HCEC 1CT (cell line): ENCODE measurements around the gene LIN7C.
A peak's percentile ranks its signal among the peaks of the same experiment; 100 is the strongest.

Experiments
- DNase-seq: peaks from one replicate; pipeline ENCODE4 v3.0.0-alpha.2; 2017

The LIN7C gene

DNA sequence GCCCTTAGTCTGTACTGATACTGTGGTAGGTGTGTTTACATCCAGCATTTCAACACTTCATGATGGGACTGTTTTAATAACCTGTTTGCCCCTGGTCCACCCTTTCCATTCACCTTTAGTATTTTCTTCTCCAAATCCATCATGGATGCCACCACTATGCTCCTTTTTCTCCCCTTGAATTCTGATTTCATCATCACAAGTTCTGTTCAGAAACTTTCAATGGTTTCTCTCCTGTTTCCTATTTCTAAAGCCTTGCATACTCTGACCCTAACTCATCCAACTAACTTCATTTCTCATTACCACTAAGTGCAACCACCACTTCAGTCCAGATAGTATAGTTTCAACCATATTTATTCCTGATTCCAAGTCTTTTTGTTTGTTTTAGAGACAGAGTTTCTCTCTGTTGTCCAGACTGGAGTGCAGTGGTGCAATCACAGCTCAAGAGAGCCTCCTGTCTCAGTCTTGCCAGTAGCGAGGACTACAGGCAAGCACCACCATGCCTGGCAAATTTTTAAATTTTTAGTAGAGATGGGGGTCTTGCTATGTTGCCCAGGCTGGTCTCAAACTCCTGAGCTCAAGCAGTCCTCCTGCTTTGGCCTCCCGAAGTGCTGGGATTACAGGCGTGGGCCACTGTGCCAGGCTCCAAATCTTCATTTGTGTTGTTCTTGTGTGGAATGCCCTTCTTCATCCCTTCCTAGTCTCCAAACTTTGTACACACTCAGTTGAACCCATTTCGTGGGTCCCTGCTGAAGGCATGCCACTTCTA lies 1.2 kb upstream of the LIN7C start:
- DNase-seq = no peak

GRCh38 chr11:27505781-27506180 lies 788 bp downstream of the LIN7C start:
- no peak for DNase-seq

DNA sequence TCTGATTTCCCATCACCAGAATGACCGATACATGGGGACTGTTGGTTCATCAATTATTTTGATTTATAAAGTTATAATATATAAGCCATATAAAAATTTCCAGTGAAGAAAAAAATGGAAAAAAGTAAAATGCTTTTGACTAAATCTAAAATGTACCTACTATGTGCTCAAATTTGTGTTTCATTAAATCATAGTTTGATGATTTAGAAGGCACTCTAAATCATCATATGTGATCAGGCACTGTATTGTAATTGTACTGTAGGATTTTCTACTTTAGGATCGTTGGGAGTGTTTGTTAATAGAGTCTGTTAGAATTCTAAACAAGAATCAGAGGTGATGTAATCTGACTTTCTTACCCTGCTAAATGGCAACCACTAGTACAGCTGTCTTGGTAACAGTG lies 2.4 kb downstream of the LIN7C start:
- no peak for DNase-seq

DNA sequence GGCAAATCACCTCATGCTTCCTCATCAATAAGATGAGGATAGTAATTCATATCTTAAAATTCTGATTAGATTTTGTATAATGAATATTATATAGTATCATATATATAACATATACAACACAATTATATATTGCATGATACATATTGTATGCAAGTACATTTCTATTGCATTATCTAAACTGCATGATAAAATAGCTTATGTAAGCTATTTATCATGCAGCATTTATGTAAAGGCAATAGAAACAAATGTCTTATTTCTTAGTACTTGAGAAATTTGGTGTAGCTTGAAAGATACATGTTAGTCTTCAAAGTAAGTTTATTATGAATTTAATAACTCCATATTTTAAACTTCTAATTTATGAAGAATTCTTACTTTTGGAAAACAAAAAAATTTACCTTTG lies 5.5 kb downstream of the LIN7C start:
- DNase-seq = no peak

DNA sequence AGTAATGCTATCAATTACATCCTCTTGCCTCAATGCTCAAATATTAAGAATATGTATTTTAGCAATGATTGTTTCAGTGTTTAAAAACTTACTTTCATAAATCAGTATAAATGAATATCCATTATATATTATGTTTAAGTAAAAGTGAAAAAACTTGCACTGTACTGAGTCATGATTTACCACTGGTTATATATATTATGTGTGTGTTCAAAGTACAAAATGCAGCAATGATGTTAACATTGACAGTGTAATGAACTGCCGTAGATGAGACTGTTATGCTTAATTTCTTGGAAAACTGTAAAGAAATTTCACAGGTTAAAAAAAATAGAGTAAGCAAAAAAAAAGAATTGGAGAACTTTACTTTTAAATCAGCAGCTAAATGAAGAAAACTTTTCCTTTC lies 8.7 kb downstream of the LIN7C start:
- no peak for DNase-seq

DNA sequence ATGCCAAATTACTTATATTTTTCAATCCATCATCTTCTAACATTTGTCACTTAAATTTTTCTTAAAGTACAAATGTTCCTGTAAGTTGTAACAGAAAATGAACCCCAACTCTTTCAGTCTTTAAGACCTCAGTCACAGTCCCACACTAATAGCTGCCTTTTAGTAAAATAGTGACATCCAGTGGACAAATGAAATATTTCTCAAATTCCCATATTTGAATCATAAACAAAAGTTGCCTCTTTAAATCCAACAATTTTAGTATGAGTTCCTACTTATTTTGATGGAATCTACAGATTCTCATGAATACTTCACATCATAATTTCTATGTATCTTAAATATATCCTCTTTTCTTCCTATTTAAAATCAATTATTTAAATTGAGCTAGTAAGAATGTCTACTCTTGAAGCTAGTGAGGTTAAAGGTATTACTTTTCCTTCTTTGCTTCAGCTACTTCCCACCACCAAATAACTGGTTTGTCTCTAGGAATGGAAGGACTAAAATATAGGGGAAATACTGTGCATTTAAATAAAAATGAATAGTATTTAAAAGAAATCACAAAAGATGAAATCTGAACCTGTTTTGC lies 9.2 kb downstream of the LIN7C start:
- peak; percentile 45 for DNase-seq

GRCh38 chr11:27496461-27496860 lies 10.1 kb downstream of the LIN7C start:
- no peak for DNase-seq

DNA sequence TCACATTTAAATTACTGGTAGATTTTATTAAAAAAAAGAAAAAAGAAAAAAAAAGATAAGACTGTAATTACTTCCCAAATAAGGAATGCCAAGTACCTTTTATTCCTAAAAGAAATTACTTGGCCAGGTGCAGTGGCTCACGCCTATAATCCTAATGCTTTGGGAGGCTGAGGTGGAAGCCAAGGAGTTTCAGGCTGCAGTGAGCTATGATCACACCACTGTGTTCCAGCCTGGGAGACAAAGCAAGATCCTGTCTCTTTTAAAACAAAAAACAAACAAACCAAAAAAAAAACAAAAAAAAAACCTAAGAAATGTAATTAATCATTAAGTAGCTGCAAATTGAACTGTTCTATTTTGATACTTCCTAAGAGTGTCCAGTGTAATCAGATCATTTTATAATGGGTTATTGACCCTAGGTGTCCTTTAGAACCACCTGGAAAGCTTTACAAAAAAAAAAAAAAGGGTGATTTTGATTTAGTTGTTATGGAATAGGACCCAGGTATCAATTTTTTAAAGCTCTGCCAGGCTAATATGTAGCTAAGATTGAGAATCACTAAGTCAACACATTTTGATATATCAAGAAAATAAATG lies 10.8 kb downstream of the LIN7C start:
- DNase-seq = no peak

DNA sequence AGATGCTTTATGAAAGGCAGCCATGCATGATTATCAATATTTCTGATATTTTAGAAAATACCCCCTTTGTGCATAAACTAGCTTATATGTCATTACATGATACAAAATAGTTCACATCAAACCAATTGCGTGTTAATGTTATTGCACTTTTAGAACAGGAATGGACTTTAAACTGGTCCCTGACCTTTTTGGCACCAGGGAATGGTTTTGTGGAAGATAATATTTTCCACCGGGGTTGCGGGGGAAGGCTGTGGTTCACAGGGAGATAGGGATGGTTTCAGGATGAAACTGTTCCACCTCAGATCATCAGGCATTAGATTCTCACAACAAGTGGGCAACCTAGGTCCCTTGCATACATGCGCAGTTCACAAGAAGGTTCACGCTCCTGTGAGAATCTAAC lies 17.5 kb downstream of the LIN7C start:
- DNase-seq = no peak

DNA sequence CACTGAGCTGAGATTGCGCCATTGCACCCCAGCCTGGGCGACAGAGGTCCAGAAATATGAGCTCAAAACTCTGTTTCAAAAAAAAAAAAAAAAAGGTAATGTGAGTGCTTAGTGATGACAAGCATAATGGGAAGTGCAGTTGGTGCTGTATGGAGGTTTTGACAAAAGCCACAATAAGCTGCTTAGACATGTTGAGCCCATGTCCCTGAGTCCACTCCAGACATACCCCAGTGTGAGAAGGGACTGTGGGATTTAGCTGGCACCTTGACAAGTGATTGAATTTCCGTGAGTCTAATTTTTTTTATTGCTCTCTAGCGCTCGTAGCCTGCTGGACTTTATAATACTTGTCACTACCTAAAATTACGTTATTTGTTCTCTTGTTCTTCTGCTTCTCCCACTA lies 18.9 kb downstream of the LIN7C start:
- no peak for DNase-seq

DNA sequence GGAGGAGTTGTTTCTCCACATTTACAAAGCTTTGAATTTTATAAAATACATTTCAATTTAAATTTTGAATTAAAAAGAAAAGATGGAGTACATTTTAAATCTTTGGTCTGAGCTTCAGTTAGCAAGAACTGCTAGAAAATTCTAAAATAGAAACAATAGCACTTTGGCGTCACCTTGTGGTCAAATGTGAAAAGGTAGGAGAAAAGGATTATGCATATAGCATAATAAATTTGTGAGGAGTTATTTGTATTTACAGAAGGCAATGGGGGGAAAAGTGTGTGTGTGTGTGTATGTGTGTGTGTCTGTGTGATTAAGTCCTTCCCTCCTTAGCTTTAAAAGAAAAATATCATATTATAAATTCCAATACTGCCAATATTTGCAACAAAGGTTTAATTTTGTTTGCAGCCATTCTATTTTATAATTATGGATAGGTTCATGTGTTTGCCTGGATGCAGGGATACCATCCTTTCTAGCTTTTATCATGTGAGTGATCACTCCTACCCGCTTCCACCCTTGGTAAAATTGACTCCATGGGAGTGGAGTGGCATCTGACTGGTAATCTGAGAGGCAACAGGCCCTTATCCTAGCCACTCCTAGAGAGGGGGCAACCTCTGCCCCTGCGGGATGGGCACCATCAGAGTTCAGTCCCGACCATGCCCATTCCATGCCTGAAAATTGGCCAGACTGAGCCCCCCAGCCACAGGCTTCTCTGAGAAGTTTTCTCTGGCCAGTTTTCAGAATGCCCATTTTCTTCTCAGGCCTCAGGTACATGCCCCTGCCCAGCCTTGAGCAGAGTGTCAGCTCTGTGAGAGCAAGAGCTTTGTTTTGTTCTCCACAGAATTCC lies 20.4 kb downstream of the LIN7C start:
- DNase-seq = peak; percentile 49

GRCh38 chr11:27482793-27483192 lies 23.8 kb downstream of the LIN7C start:
- DNase-seq = no peak

GRCh38 chr11:27481992-27482391 lies 24.6 kb downstream of the LIN7C start:
- no peak for DNase-seq

- no peak for DNase-seq
Measured at GRCh38 chr11:27477831-27478230, 28.7 kb downstream of the LIN7C start.

GRCh38 chr11:27477243-27477642 lies 29.3 kb downstream of the LIN7C start:
- no peak for DNase-seq

DNA sequence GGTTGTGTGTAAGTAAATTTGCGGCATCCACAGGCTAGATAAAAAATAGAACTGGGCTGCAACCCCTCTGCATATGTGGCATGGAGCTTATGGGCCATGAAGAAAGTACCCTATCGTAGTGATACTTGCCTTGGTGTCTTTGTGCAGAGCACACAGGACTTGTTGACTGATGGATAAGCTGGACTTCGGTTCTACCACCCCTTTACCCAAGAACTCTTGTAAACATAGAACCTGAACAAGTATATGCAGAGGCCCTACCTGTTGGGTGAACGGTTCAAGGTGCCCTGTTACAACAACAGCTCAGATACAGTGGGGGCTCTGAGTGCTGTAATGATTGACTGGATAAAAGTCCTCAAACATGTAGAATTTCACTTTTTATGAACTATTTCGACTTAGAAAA lies 30.9 kb downstream of the LIN7C start:
- DNase-seq = no peak

DNA sequence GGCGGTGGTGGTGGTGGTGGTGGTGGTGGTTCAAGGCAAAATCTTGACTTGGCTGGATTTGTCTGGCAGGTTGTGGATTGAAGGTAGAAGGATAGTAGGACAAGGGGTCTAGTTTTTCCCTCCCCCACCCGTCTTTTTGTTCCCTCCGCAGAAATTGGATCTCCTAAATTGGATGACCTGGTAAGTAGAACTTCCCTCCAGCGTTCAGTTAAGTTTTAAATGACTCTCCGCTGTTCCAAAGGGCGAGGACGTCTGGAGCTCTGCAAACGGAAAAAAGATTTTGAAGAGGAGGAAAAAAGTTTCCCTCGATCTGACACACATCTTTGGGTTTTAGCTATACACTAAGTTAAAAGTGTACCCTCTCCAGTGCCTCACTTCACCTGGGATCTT lies 33.6 kb downstream of the LIN7C start:
- no peak for DNase-seq

GRCh38 chr11:27472398-27473016 lies 34.1 kb downstream of the LIN7C start, which contains the start of gene LGR4:
LGR4 (minus strand) TSS chr11:27472790; CDS start chr11:27472302, 488 bp downstream.
- peak; percentile 92 for DNase-seq

DNA sequence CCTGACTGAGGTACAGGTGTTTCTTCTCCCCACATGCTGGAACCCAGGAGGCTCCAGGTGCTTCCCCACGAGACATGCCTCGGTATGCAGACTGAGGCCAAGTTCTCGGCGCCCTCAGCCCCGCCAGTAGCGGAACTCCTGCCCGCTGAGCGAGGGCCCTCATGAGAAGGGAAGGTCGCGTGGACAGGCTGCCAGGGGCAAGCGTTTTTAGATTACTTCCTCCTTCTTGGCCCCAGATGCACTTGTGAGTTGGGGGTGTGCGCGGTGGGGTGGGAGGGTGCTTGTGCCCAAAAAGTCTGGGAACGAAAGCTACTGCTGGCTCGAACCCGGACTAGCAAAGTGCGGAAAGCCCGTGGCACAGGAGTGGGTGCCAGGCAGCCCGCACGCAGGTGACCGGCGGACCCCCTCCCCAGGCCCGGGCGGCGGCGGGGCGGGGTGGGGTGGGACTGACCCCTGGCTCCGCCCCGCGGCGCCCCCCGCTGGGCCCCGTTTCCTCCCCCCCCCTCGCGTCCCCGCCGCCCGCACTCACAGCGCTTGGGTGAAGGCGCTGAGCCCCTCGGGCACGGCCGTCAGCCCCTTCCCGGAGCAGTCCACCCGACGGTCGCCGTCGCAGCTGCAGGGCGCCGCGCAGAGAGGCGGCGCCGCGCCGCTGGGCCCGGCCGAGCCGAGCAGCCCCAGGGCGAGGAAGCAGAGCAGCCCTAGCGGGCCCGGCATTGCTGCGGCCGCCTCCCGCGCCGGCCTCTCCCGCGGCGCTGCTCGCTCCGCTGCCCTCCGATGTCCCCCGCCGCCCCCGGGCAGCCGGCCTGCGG lies 34.8 kb downstream of the LIN7C start:
- DNase-seq = no peak

- no peak for DNase-seq
Measured at GRCh38 chr11:27470826-27471588, 35.6 kb downstream of the LIN7C start.

DNA sequence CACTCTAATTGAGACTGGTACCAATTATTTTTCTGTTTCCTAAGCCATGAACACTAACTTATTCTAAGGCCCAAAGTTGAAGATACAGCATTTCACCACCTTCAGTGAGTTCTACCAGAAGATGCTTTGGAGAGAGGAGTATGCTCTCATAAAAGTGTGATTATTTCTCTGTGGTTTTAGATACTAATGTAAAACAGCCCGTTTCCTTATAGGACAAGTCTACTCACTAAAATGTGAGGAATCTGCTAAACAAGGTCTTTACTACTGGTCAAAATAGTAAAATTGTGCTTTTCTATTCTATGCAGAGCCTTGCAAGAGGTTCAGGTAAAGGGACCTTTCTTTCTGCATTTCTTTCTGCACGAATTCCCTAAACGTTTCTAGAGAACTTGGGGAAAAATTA lies 36.4 kb downstream of the LIN7C start:
- DNase-seq = no peak
